ENCODE results near the gene ZMPSTE24.

The ZMPSTE24 gene

DNA sequence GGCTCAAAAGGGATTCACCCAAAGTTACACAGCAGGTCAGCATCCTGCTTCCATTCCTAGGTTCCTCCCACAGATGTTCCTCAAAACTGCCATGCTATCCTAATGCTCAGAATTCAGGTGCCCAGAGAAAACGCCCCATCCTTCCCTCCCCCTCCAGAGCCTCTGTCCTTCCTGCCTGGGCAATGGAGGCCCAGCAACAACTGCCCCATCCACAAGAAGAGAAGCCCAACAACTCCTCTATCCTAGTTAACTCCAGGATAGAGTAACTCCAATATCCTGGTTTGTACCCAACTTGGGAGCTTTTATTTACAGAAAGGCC, 42.2 kb downstream of the ZMPSTE24 start:
- H3K79me2 ChIP-seq (ENCODE audit: low read length): no peaks in the 10 kb centered on the region
- no peaks in the 10 kb centered on the region for H4K20me1 ChIP-seq (ENCODE audit: insufficient read depth, low read length)
- no peaks in the 10 kb centered on the region for H3K27me3 ChIP-seq (ENCODE audit: low read depth, low read length)
- TF ChIP-seq EZH2phosphoT487 (IDR thresholded peaks at IDR 0.05; ENCODE audit: low read depth): no peak
- TF ChIP-seq, protein P1, sequence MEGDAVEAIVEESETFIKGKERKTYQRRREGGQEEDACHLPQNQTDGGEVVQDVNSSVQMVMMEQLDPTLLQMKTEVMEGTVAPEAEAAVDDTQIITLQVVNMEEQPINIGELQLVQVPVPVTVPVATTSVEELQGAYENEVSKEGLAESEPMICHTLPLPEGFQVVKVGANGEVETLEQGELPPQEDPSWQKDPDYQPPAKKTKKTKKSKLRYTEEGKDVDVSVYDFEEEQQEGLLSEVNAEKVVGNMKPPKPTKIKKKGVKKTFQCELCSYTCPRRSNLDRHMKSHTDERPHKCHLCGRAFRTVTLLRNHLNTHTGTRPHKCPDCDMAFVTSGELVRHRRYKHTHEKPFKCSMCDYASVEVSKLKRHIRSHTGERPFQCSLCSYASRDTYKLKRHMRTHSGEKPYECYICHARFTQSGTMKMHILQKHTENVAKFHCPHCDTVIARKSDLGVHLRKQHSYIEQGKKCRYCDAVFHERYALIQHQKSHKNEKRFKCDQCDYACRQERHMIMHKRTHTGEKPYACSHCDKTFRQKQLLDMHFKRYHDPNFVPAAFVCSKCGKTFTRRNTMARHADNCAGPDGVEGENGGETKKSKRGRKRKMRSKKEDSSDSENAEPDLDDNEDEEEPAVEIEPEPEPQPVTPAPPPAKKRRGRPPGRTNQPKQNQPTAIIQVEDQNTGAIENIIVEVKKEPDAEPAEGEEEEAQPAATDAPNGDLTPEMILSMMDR (IDR thresholded peaks at IDR 0.05; ENCODE audit: low read depth, low read length): no peak
- no peak overlapping the region for H3K27ac ChIP-seq (ENCODE audit: low read length)
- H3K9ac ChIP-seq (ENCODE audit: low read length): no peak overlapping the region
- no peaks in the 10 kb centered on the region for H3K9me3 ChIP-seq (ENCODE audit: insufficient read depth, low read length)
- H3K4me1 ChIP-seq (ENCODE audit: low read length): no peaks in the 10 kb centered on the region
- H2AFZ ChIP-seq (ENCODE audit: low read depth, low read length): no peak overlapping the region
- no peak overlapping the region for H3K4me3 ChIP-seq (ENCODE audit: low read length)
- H3K4me2 ChIP-seq (ENCODE audit: low read length): no peak overlapping the region
- H3K36me3 ChIP-seq (replicated peaks; ENCODE audit: low read depth, low read length): peaks cover 2% of the 10 kb centered on the region

GRCh38 chr1:40300651-40301050, 42.6 kb downstream of the ZMPSTE24 start:
- no peak overlapping the region for H3K27ac ChIP-seq (ENCODE audit: low read length)
- no peak overlapping the region for H3K9ac ChIP-seq (ENCODE audit: low read length)

GRCh38 chr1:40301066-40301465, 43.0 kb downstream of the ZMPSTE24 start:
- no peak overlapping the region for H3K4me2 ChIP-seq (ENCODE audit: low read length)
- H2AFZ ChIP-seq (ENCODE audit: low read depth, low read length): no peak overlapping the region
- no peaks in the 10 kb centered on the region for H3K4me1 ChIP-seq (ENCODE audit: low read length)
- no peak overlapping the region for H3K9ac ChIP-seq (ENCODE audit: low read length)
- H3K27ac ChIP-seq (ENCODE audit: low read length): no peak overlapping the region
- H3K9me3 ChIP-seq (ENCODE audit: insufficient read depth, low read length): no peaks in the 10 kb centered on the region
- TF ChIP-seq, protein P1 (IDR thresholded peaks at IDR 0.05; ENCODE audit: low read depth, low read length): no peak
- no peak for TF ChIP-seq EZH2phosphoT487 (IDR thresholded peaks at IDR 0.05; ENCODE audit: low read depth)
- no peaks in the 10 kb centered on the region for H3K27me3 ChIP-seq (ENCODE audit: low read depth, low read length)
- no peaks in the 10 kb centered on the region for H3K79me2 ChIP-seq (ENCODE audit: low read length)
- no peak overlapping the region for H3K4me3 ChIP-seq (ENCODE audit: low read length)
- peaks cover 2% of the 10 kb centered on the region for H3K36me3 ChIP-seq (replicated peaks; ENCODE audit: low read depth, low read length)
- H4K20me1 ChIP-seq (ENCODE audit: insufficient read depth, low read length): no peaks in the 10 kb centered on the region

More at GRCh38 chr1:40300651-40301050, 42.6 kb downstream of the ZMPSTE24 start:
- Histone ChIP-seq H2AFZ (ENCODE audit: low read depth, low read length) (no peak overlapping the region), H3K9me3 (ENCODE audit: insufficient read depth, low read length) (no peaks in the 10 kb centered on the region), H3K79me2 (ENCODE audit: low read length) (no peaks in the 10 kb centered on the region), H3K36me3 (replicated peaks; ENCODE audit: low read depth, low read length) (peaks cover 2% of the 10 kb centered on the region), H3K4me2 (ENCODE audit: low read length) (no peak overlapping the region), H3K4me3 (ENCODE audit: low read length) (no peak overlapping the region), H3K27me3 (ENCODE audit: low read depth, low read length) (no peaks in the 10 kb centered on the region), H4K20me1 (ENCODE audit: insufficient read depth, low read length) (no peaks in the 10 kb centered on the region), H3K4me1 (ENCODE audit: low read length) (no peaks in the 10 kb centered on the region)
- TF ChIP-seq, protein P1 (IDR thresholded peaks at IDR 0.05; ENCODE audit: low read depth, low read length): no peak
- TF ChIP-seq EZH2phosphoT487 (IDR thresholded peaks at IDR 0.05; ENCODE audit: low read depth): no peak

GRCh38 chr1:40301541-40302299, 43.7 kb downstream of the ZMPSTE24 start:
- no peak overlapping the region for H3K4me2 ChIP-seq (ENCODE audit: low read length)
- no peak overlapping the region for H2AFZ ChIP-seq (ENCODE audit: low read depth, low read length)
- H3K27me3 ChIP-seq (ENCODE audit: low read depth, low read length): no peaks in the 10 kb centered on the region
- H4K20me1 ChIP-seq (ENCODE audit: insufficient read depth, low read length): no peaks in the 10 kb centered on the region
- no peak overlapping the region for H3K9ac ChIP-seq (ENCODE audit: low read length)
- no peaks in the 10 kb centered on the region for H3K9me3 ChIP-seq (ENCODE audit: insufficient read depth, low read length)
- TF ChIP-seq, protein P1 (IDR thresholded peaks at IDR 0.05; ENCODE audit: low read depth, low read length): no peak
- TF ChIP-seq EZH2phosphoT487 (IDR thresholded peaks at IDR 0.05; ENCODE audit: low read depth): no peak
- H3K4me3 ChIP-seq (ENCODE audit: low read length): no peak overlapping the region
- H3K79me2 ChIP-seq (ENCODE audit: low read length): no peaks in the 10 kb centered on the region
- peaks cover 2% of the 10 kb centered on the region for H3K36me3 ChIP-seq (replicated peaks; ENCODE audit: low read depth, low read length)
- H3K27ac ChIP-seq (ENCODE audit: low read length): no peak overlapping the region
- H3K4me1 ChIP-seq (ENCODE audit: low read length): no peaks in the 10 kb centered on the region

All from OCI-LY3 (cell line).